ENCODE results near the gene IGHMBP2.

- TF ChIP-seq CTCF (conservative IDR thresholded peaks at IDR 0.05; ENCODE audit: low read depth, low read length) (no peak), EZH2 (IDR thresholded peaks at IDR 0.05; ENCODE audit: borderline replicate concordance, low read depth, low read length, poor library complexity, severe bottlenecking) (no peak)
Measured at GRCh38 chr11:68959465-68960293, 56.0 kb downstream of the IGHMBP2 start.
